RWPE2 (cell line): Measurements from ENCODE around the gene ASCL1.

Experiments
- ATAC-seq: fragments of 200-7000 bp; cut with Tn5 transposase; 3 replicates; pipeline ENCODE4 v1.9.1; 2021; ENCODE audit warnings: low read depth
- DNase-seq: peaks from one replicate; pipeline ENCODE4 v3.0.0-alpha.2; 2020; ENCODE audit warnings: low spot score
- H3K27ac ChIP-seq: fragments of 450-650 bp; 2 replicates; pipeline ENCODE4 v1.5.1; 2017; ENCODE audit warnings: mild to moderate bottlenecking; ENCODE audit not compliant: poor library complexity, severe bottlenecking
- H3K27me3 ChIP-seq: fragments of 250-450 bp; sonication (Bioruptor Pico); 2 replicates; pipeline ENCODE4 v1.5.1; 2021; ENCODE audit warnings: mild to moderate bottlenecking, moderate library complexity; ENCODE audit not compliant: insufficient read depth, poor library complexity, severe bottlenecking
- H3K36me3 ChIP-seq: fragments of 250-450 bp; sonication (Bioruptor Pico); 2 replicates; pipeline ENCODE4 v1.5.1; 2020; ENCODE audit warnings: low read depth, mild to moderate bottlenecking, moderate library complexity
- H3K4me1 ChIP-seq: fragments of 250-450 bp; sonication (Bioruptor Pico); 2 replicates; pipeline ENCODE4 v1.5.1; 2021; ENCODE audit warnings: mild to moderate bottlenecking, moderate library complexity; ENCODE audit not compliant: insufficient read depth, poor library complexity, severe bottlenecking
- H3K4me3 ChIP-seq: fragments of 250-450 bp; sonication (Bioruptor Pico); 2 replicates; pipeline ENCODE4 v1.5.1; 2021; ENCODE audit warnings: mild to moderate bottlenecking, moderate library complexity; ENCODE audit not compliant: severe bottlenecking
- H3K9me3 ChIP-seq: fragments of 250-450 bp; sonication (Bioruptor Pico); 2 replicates; pipeline ENCODE4 v1.5.1; 2021; ENCODE audit warnings: mild to moderate bottlenecking, moderate library complexity; ENCODE audit not compliant: severe bottlenecking
- CTCF ChIP-seq: fragments of 450-650 bp; IDR thresholded peaks from one replicate; pipeline ENCODE4 v1.5.1; 2017; ENCODE audit warnings: mild to moderate bottlenecking, moderate library complexity; ENCODE audit not compliant: poor library complexity, severe bottlenecking

The ASCL1 gene

GRCh38 chr12:102939059-102939458 is 18.4 kb upstream of the ASCL1 start:
- no peak overlapping the region for H3K4me3 ChIP-seq
- no peaks in the 10 kb centered on the region for H3K27me3 ChIP-seq
- H3K27ac ChIP-seq, result no peak overlapping the region
- TF ChIP-seq CTCF, result no peak
- ATAC-seq (no peak), DNase-seq (no peak)
- H3K9me3 ChIP-seq, result no peaks in the 10 kb centered on the region
- H3K4me1 ChIP-seq, result no peaks in the 10 kb centered on the region
- no peaks in the 10 kb centered on the region for H3K36me3 ChIP-seq

GRCh38 chr12:102939670-102940222 is 17.7 kb upstream of the ASCL1 start:
- Histone ChIP-seq H3K9me3 (no peaks in the 10 kb centered on the region), H3K27ac (no peak overlapping the region), H3K4me1 (no peaks in the 10 kb centered on the region), H3K27me3 (no peaks in the 10 kb centered on the region), H3K4me3 (no peak overlapping the region), H3K36me3 (no peaks in the 10 kb centered on the region)
- ATAC-seq (no peak), DNase-seq (no peak)
- peak; percentile 17 for TF ChIP-seq CTCF

GRCh38 chr12:102946042-102946441 is 11.4 kb upstream of the ASCL1 start:
- Histone ChIP-seq H3K4me3 (no peak overlapping the region), H3K9me3 (no peaks in the 10 kb centered on the region), H3K36me3 (no peaks in the 10 kb centered on the region), H3K27me3 (peaks cover 21% of the 10 kb centered on the region), H3K4me1 (no peaks in the 10 kb centered on the region), H3K27ac (no peak overlapping the region)
- TF ChIP-seq CTCF, result no peak
- ATAC-seq (no peak), DNase-seq (no peak)

GRCh38 chr12:102948941-102949352 is 8.5 kb upstream of the ASCL1 start:
- peaks cover 50% of the 10 kb centered on the region for H3K27me3 ChIP-seq
- ATAC-seq, result no peak
- no peaks in the 10 kb centered on the region for H3K36me3 ChIP-seq
- no peak overlapping the region for H3K27ac ChIP-seq
- no peak overlapping the region for H3K4me3 ChIP-seq
- DNase-seq, result no peak
- TF ChIP-seq CTCF, result peak; percentile 82
- no peaks in the 10 kb centered on the region for H3K9me3 ChIP-seq
- no peaks in the 10 kb centered on the region for H3K4me1 ChIP-seq

GRCh38 chr12:102950107-102950949 is 7.1 kb upstream of the ASCL1 start:
- Histone ChIP-seq H3K4me3 (no peak overlapping the region), H3K36me3 (no peaks in the 10 kb centered on the region), H3K4me1 (no peaks in the 10 kb centered on the region), H3K27ac (no peak overlapping the region), H3K27me3 (peaks cover 64% of the 10 kb centered on the region), H3K9me3 (no peaks in the 10 kb centered on the region)
- peak; percentile 42; the same call in 2 of the 3 replicates for ATAC-seq
- TF ChIP-seq CTCF, result no peak
- no peak for DNase-seq
